Activated CD8-positive, alpha-beta T cell treated with anti-CD3 and anti-CD28 coated beads, Interleukin-2, amount 10 ng/mL, durations not matched to agents 7 days and 5 days (primary cell): ENCODE results near the gene JAKMIP2. TPM values are rescaled to one million over a fixed set of nuclear protein-coding genes. Genes with fewer than 3 reads are reported as not detected.

Source experiments
- ATAC-seq: fragments of 150-1000 bp; cut with Tn5 transposase; one replicate; pipeline ENCODE4 v1.10.0; 2021; ENCODE audit warnings: moderate library complexity
- CTCF ChIA-PET: fragments of 350-600 bp; sonication (Branson Sonifier 250); formaldehyde crosslinking; loops from one replicate; lab custom pipeline; 2021; ENCODE audit warnings: antibody characterized with exemption; lab: Charles Lee
- POLR2A ChIA-PET: fragments of 350-600 bp; sonication (Branson Sonifier 250); formaldehyde crosslinking; loops from one replicate; lab custom pipeline; 2021; ENCODE audit warnings: antibody characterized with exemption; lab: Charles Lee
- DNase-seq: peaks from one replicate; pipeline ENCODE4 v3.0.0-alpha.2; 2020
- H3K27ac Mint-ChIP-seq: one replicate; pipeline ENCODE4 v1.8.0; 2021; ENCODE audit warnings: mild to moderate bottlenecking, mixed read lengths
- H3K27me3 Mint-ChIP-seq: one replicate; pipeline ENCODE4 v1.8.0; 2021; ENCODE audit warnings: low read depth, mixed read lengths
- H3K36me3 Mint-ChIP-seq: one replicate; pipeline ENCODE4 v1.8.0; 2021; ENCODE audit warnings: low read depth, mixed read lengths
- H3K4me1 Mint-ChIP-seq: one replicate; pipeline ENCODE4 v1.8.0; 2021; ENCODE audit warnings: low read depth, mixed read lengths
- H3K4me3 Mint-ChIP-seq: one replicate; pipeline ENCODE4 v1.8.0; 2021; ENCODE audit warnings: mild to moderate bottlenecking, mixed read lengths
- H3K9me3 Mint-ChIP-seq: one replicate; pipeline ENCODE4 v1.8.0; 2022; ENCODE audit warnings: mixed read lengths; ENCODE audit not compliant: insufficient read depth
- total RNA-seq, 2 experiments: library from RNA; stranded (reverse); gene quantifications; one replicate each; pipeline ENCODE4 v1.2.3, GENCODE V29; 2021

The JAKMIP2 gene
- total RNA-seq, 2 experiments from 2014 or later, result 8.2 to 8.9 TPM

- Mint-ChIP-seq H3K36me3 (no peaks in the 10 kb centered on the region), H3K27me3 (peaks cover 12% of the 10 kb centered on the region), H3K4me1 (peaks cover 23% of the 10 kb centered on the region), H3K9me3 (no peaks in the 10 kb centered on the region), H3K4me3 (no peak overlapping the region), H3K27ac (no peak overlapping the region)
- no peak for DNase-seq
- POLR2A ChIA-PET, result no interaction called here
- no peak for ATAC-seq
- CTCF ChIA-PET, result no interaction called here
Measured at GRCh38 chr5:147784146-147784987, 1.8 kb upstream of the JAKMIP2 start.

- peak overlapping the region; percentile 50 for H3K27ac Mint-ChIP-seq
- H3K4me1 Mint-ChIP-seq, result peaks cover 23% of the 10 kb centered on the region
- POLR2A ChIA-PET, result no interaction called here
- no peak for ATAC-seq
- H3K4me3 Mint-ChIP-seq, result peak overlapping the region; percentile 86
- peaks cover 6% of the 10 kb centered on the region for H3K27me3 Mint-ChIP-seq
- no peak for DNase-seq
- CTCF ChIA-PET, result interaction anchor here (1.5 kb wide), 1 partner anchor 42 kb away, joined by 3 read pairs; no protein-coding TSS in a partner anchor
- no peaks in the 10 kb centered on the region for H3K9me3 Mint-ChIP-seq
- peaks cover 10% of the 10 kb centered on the region for H3K36me3 Mint-ChIP-seq
Measured at GRCh38 chr5:147780924-147781573, 1.5 kb downstream of the JAKMIP2 start.

GRCh38 chr5:147779694-147780093 lies 2.8 kb downstream of the JAKMIP2 start:
- ATAC-seq (no peak), DNase-seq (no peak)
- ChIA-PET CTCF (interaction anchor here (1.5 kb wide), 1 partner anchor 43 kb away, joined by 3 read pairs; no protein-coding TSS in a partner anchor), POLR2A (no interaction called here)
- H3K4me3 Mint-ChIP-seq, result no peak overlapping the region
- H3K36me3 Mint-ChIP-seq, result peaks cover 15% of the 10 kb centered on the region
- H3K4me1 Mint-ChIP-seq, result peaks cover 23% of the 10 kb centered on the region
- no peaks in the 10 kb centered on the region for H3K9me3 Mint-ChIP-seq
- H3K27ac Mint-ChIP-seq, result no peak overlapping the region
- H3K27me3 Mint-ChIP-seq, result peaks cover 2% of the 10 kb centered on the region

- H3K27ac Mint-ChIP-seq, result no peak overlapping the region
Measured at GRCh38 chr5:147776989-147777388, 5.5 kb downstream of the JAKMIP2 start.

GRCh38 chr5:147773587-147773986 lies 8.9 kb downstream of the JAKMIP2 start:
- DNase-seq (no peak), ATAC-seq (no peak)
- Mint-ChIP-seq H3K27me3 (no peaks in the 10 kb centered on the region), H3K4me3 (no peak overlapping the region), H3K4me1 (no peaks in the 10 kb centered on the region), H3K9me3 (no peaks in the 10 kb centered on the region), H3K36me3 (peaks cover 15% of the 10 kb centered on the region), H3K27ac (no peak overlapping the region)
- ChIA-PET CTCF (no interaction called here), POLR2A (no interaction called here)

More at GRCh38 chr5:147776989-147777388, 5.5 kb downstream of the JAKMIP2 start:
- H3K4me1 Mint-ChIP-seq, result peaks cover 17% of the 10 kb centered on the region
- peaks cover 15% of the 10 kb centered on the region for H3K36me3 Mint-ChIP-seq
- no peaks in the 10 kb centered on the region for H3K9me3 Mint-ChIP-seq
- ChIA-PET POLR2A (no interaction called here), CTCF (no interaction called here)
- DNase-seq (no peak), ATAC-seq (no peak)
- no peak overlapping the region for H3K4me3 Mint-ChIP-seq
- H3K27me3 Mint-ChIP-seq, result no peaks in the 10 kb centered on the region

- Mint-ChIP-seq H3K9me3 (no peaks in the 10 kb centered on the region), H3K4me3 (no peak overlapping the region), H3K4me1 (no peaks in the 10 kb centered on the region), H3K27me3 (no peaks in the 10 kb centered on the region), H3K27ac (no peak overlapping the region), H3K36me3 (peaks cover 15% of the 10 kb centered on the region)
- ChIA-PET CTCF (no interaction called here), POLR2A (no interaction called here)
- DNase-seq, result no peak
- no peak for ATAC-seq
Measured at GRCh38 chr5:147773139-147773538, 9.4 kb downstream of the JAKMIP2 start.

GRCh38 chr5:147767048-147767447 lies 15.5 kb downstream of the JAKMIP2 start:
- Mint-ChIP-seq H3K9me3 (no peaks in the 10 kb centered on the region), H3K27ac (no peak overlapping the region), H3K4me3 (no peak overlapping the region), H3K27me3 (no peaks in the 10 kb centered on the region), H3K4me1 (no peaks in the 10 kb centered on the region), H3K36me3 (no peaks in the 10 kb centered on the region)
- ChIA-PET CTCF (no interaction called here), POLR2A (no interaction called here)
- ATAC-seq, result no peak
- no peak for DNase-seq

- Mint-ChIP-seq H3K27ac (no peak overlapping the region), H3K27me3 (no peaks in the 10 kb centered on the region), H3K4me1 (no peaks in the 10 kb centered on the region), H3K9me3 (no peaks in the 10 kb centered on the region), H3K4me3 (no peak overlapping the region), H3K36me3 (no peaks in the 10 kb centered on the region)
- ATAC-seq (no peak), DNase-seq (no peak)
- ChIA-PET POLR2A (interaction anchor here (1.5 kb wide), 1 partner anchor 18 kb away, joined by 4 read pairs; the partner anchor contains the start of gene JAKMIP2), CTCF (no interaction called here)
Measured at GRCh38 chr5:147763791-147764525, 18.6 kb downstream of the JAKMIP2 start.

GRCh38 chr5:147760086-147760875 lies 22.2 kb downstream of the JAKMIP2 start:
- Mint-ChIP-seq H3K36me3 (no peaks in the 10 kb centered on the region), H3K4me3 (no peak overlapping the region), H3K27me3 (no peaks in the 10 kb centered on the region), H3K27ac (no peak overlapping the region), H3K4me1 (no peaks in the 10 kb centered on the region), H3K9me3 (no peaks in the 10 kb centered on the region)
- ChIA-PET CTCF (no interaction called here), POLR2A (no interaction called here)
- DNase-seq (no peak), ATAC-seq (no peak)

- no peak overlapping the region for H3K27ac Mint-ChIP-seq
- no peaks in the 10 kb centered on the region for H3K36me3 Mint-ChIP-seq
- H3K4me3 Mint-ChIP-seq, result no peak overlapping the region
- POLR2A ChIA-PET, result no interaction called here
- no peaks in the 10 kb centered on the region for H3K9me3 Mint-ChIP-seq
- no peaks in the 10 kb centered on the region for H3K27me3 Mint-ChIP-seq
- no peaks in the 10 kb centered on the region for H3K4me1 Mint-ChIP-seq
- DNase-seq (no peak), ATAC-seq (no peak)
- CTCF ChIA-PET, result no interaction called here
Measured at GRCh38 chr5:147759441-147759840, 23.1 kb downstream of the JAKMIP2 start.

GRCh38 chr5:147756566-147756965 lies 26.0 kb downstream of the JAKMIP2 start:
- DNase-seq, result no peak
- ChIA-PET CTCF (no interaction called here), POLR2A (no interaction called here)
- Mint-ChIP-seq H3K9me3 (no peaks in the 10 kb centered on the region), H3K27me3 (no peaks in the 10 kb centered on the region), H3K36me3 (peaks cover 2% of the 10 kb centered on the region), H3K4me1 (no peaks in the 10 kb centered on the region), H3K27ac (no peak overlapping the region), H3K4me3 (no peak overlapping the region)
- ATAC-seq, result no peak
